ENCODE results near the gene GPR183. TPM values are rescaled to one million over a fixed set of nuclear protein-coding genes. Genes with fewer than 3 reads are reported as not detected.

GPR183 gene
- polyA plus RNA-seq, 10 donors: 1.3 to 6.7 (median 2.5) TPM

DNA sequence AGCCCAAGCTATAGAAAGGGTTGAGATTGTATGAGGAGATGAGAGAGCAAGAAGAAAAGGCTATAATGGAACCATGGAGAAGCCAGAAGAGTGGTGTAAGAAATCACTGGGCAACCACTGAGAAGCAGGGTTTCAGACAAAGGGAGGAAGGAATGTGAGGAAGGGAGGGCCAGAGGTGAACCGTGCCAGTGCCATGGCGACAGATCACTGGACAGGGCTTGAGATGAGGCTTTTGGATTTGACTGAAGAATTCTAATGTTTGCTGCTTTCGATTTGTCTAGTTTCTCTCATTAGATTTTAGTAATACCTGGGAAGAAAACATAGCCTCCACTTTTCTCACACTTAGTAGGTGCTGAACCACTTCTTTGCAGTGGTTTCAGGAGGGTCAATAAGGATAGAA is 6.3 kb upstream of the GPR183 start:
- no peak for DNase-seq

DNA sequence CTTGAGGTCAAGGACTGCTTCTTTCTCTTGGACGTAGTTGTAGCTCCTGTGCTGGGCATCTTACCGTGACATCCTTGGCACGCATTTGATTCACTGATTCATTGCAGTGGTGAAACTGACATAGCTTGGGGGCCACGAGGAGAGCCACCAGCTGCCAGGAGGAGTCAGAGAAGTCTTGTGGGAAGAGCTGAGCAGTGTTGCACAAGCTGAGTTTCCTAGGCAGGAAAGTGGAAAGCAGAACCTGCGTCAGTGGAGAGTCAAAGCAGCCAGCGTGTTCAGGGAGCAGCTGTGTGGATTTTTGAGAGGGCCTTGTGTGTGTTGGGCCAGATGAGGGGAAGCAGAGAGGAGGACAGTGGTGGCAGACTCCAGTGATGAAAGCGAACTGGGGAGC is 5.3 kb upstream of the GPR183 start:
- DNase-seq: peak; percentile 57 to 68 (median 60)

DNA sequence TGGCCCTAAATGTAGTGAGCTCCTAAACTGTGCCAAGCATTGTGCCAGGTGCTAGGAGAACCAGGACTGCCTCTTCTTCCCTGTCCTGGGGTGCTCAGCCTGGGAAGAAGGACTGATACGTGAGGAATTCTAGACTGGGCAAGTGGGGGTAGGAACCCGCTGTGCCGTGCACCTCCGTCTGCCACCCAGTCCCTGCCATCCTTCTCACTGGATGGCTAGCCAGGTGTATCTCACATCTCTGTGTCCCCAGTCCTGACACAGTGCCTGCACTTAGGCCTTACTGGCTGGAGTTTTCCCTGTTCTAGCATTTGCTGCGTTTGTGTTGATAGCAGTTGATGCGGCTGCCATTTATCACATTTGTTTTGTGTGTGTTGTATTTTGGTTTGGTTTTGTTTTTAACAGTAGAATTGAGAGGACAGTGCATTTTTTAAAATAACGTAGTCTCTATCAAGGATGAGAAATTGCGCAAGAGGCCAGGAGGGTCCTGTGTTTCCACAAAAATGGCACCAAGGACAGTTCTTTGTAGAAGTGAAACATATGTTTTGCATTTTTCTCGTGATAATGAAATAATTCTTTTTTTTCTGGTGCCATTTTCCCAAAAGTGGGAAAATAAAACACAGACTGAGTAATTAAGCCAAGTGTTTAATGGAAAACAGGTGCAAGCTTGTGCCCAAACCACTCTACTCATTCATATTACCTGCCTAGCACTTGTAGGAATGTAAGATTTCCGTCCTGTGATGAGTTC is 4.7 kb upstream of the GPR183 start:
- DNase-seq: no peak

DNA sequence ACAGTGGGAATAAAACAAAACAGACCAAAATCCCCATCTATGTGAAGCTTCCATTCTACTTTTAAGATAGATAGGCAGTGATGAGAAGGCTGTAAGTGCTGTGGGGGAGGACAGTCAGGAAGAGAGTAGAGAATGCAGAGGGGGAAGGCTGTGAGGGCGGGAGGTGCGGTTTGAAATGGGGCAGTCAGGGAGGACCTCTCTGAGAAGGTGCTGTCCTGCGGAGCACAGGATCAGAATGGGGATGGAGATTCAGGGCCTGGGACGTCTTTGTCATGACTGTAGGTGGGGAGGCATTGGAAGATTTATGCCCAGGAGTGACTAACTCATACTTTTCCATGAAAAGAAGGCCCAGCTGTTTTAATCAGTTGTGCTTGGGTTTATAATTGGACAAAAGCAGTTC is 3.9 kb upstream of the GPR183 start:
- no peak for DNase-seq

DNA sequence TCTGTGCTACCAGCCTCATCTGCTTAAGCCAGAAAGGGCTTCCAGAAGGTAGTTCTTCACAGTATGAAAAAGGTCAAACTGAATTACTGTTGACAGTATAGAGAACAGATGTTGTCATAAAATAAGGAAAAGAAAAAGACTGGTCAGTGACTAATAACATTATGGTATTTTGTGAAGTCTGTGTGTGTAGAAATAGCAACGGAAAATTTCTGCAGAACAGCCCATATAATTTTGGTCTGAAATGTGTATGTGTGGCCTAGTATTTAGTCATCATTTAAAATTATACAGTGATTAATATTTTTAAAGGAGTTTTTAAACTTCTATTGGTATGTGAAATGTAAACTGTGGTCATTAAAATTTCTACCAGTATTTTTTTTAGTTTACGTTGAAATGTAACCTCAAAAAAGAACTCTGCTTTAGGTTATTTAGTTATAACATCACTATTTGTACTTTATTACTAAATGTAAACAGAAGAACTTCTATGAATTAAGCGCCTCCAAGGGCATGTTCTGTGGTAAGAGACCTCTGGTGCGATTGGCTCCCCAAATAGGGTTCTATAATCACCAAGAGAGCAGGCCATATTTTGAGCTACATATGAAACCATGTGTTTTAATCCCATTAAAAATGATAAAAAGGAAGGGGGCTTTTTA is 3.3 kb upstream of the GPR183 start:
- peak in 1 of 3 donors; percentile 73 for DNase-seq

DNA sequence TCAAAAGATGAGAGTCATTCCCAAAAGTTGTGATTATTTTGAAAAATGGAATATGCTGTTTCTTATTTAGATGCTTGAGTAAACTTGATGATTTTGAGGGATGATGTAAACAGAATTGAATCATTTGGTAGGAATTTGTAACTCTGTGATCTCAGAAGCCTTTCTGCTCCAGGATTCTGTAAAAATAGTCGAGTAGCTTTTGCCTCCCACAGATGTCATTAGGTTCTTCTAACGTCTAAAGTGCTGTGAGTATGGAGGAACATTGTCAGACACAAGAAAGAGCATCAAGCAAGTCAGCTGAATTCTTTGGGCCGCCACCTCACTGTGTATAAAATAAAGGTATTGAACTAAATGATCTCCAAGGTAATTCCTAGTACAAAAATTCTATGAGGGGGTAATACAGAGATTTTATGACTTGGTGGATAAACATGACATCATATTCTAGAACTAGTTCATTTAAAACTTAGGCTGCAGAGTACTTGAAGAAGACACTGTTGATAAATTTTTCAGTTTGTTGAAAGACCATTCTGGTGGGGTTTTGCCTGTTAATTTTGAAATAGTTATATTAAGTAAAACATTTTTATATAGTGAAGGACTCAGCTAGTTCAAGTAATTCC is 1.4 kb upstream of the GPR183 start:
- DNase-seq: no peak

DNA sequence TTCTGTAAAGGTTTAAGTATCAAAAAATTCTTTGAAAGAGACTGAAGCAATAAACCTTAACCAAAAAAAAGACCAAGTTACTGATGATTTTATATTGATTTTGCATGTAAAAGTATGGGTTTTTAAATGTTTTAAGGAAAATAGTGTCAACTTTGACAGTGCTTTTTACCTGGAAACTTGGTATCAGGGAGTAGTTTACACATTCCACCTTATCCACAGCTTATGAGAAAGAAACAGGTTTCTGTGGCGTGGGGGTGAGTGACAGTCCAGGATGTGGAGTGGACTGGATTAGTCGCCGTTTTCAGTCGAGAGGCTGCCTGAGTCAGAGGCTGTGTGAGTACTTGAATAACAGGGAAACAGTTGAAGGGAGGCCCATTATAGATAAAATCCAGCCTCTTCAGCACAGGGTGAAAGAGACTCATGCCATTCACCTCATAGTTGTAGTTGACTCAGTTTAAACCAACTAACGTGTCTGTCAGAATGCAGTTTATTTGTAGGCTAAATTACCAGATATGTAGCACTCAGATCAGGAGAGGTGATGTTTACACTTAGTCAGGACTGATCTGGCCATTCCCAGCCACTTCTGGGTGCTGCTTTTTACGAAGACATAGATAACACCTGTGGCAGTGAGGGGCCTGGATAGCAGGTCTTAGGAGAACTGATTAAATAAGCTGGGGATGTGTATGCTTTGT is 595 bp upstream of the GPR183 start:
- no peak for DNase-seq

DNA sequence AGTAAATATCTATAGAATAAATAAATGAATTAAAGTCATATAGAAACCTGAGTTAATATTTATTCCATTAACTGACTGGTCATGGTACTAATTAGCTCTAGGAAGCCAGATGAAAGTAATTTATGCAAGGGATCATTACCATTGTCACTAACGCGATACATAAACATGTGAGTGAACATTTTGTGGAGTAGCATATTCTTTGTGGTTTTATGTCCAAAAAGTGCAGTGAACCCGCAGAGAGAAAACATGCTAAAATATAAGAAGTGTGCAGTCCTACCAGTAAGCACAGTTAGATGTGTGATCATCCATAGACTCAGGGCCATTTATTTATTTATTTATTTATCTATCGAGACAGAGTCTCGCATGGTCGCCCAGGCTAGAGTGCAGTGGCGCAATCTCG is 1.6 kb downstream of the GPR183 start:
- DNase-seq: no peak

DNA sequence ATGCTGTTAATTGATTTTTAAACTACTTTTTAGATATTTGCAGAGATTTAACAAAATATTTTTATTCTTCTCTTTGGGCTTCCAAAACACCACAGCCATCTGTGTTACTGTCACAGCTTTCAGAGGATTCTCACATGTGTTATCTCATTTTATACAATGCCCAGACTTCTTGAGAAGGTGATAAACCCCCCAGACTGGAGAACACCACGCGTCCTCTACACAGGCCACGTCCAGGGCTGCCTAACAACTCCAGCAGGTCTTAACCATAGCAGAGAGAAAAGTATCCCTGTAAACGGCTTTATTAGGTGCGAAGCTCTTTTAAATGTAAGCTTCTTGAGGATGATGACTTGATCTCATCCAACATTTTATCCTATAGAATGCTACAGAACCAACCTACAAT is 2.0 kb downstream of the GPR183 start:
- no peak for DNase-seq

DNA sequence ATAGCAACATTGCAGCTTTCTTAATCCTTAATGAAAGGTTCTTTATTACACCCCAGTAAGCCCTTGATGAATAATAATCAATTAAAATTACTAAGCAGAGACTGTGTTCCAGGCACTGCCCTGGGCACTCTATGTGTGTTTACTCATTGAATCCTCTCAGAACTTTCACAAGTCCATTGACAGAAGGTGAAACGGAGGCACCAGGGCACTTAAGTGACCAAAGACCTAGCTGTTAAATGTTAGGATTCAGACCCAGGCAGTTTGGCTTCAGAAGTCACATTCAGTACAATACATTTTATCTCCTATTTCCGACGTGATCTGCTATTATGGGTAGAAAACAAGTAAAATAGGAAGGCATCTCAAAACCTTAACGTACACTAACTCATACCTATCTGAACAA is 2.7 kb downstream of the GPR183 start:
- DNase-seq: no peak

DNA sequence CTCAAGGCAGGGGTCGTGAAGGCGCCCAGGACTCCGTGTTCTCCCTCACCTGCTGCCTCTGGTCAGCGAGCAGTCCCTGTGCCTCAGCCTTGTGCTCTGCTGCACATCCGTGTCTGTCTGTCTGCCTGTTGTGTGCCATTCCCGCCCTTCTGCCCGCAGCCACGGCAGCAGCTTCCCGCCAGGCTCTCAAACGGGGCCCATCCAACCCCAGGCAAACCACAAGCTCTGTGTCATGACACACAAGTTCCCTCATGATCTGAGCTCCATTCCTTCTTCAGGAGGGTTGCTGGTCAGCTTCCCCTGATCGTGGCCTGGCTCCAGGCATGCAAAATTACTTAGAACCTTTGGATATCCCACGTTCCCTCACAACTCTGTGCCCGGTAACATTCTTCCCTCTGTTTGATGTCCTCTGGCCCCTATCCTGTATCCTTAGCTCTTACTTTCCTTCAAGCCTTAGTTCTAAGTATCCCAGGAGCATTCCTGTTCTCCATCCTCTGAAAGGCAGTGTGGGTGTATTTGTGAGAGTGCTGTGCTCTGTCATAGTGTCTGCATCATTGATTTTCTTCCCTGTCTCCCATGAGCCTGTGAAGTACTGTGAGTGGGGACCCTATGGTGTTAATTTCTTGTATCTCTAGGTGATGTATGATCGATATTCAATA is 3.2 kb downstream of the GPR183 start:
- no peak for DNase-seq

DNA sequence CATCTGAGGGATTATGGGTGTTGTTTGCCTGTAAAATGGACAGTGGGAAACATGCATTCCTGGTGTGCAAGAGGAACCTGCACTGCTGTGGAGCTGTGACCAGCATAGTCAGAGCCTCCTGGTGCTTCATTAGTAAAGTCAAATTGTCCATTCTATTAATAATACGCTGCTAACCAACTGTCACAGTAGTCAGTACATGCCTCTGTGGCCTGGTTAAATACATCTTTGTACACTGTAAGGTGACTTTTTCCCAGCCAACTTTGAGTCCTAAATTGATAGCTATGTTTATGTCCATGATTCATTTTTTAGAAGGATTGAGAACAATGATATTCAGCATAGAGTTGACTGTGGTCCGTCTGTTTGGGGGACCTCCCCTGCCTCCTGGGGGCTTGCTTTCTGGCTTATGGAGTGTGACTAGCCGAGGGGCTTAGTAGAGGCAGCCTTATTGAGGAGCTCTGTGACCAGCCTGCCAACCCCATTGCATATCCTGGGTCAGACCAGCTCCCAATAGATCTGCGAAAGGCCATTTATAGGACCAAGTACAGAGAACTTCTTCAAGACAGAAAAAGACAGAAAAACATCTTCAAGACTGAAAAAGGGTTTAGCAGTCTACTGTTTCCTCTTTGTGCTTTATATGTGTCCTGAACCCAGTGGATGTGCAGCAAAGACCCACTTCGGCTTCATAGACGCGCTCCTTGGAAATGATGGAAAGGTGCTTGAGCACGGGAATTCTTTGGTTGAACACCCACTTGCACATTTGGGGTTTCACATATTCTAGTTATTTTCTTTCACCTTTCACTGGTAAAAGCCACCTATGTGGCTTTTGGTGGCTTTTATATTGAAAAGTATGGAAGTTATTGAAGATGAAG is 4.3 kb downstream of the GPR183 start:
- DNase-seq: no peak

DNA sequence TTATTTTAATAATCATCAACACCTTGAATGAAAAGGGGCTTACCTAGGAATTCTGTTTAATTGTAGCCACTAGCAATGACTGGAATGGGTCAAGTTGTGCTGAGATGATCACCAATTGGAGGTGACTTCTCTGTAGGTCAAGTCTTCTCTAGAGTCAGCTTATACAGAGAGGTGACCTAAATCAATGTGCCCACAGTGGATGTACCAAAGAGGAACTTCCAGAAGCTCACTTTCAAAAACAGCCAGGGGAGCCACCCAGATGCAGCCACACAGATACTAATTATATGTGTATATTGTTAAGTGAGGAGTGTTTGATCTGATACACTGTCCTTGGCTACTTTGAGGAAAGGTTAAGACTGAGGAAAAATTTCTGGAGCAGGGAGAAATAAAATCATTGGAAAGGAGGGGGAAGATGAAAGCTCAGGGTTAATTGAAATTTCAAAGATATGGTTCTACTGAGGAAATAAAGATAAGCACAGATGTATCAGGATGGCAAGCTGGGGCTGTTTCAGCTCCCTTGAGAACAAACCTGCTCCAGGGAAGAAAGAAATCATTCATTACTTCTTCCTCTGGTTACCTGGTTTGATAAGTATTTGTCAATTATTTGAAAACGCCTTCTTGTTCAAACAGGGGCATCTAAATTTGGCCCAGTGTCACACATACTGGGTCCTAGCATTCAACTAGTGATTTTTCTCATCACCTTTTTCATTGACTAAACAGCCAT is 5.1 kb downstream of the GPR183 start:
- DNase-seq: no peak

DNA sequence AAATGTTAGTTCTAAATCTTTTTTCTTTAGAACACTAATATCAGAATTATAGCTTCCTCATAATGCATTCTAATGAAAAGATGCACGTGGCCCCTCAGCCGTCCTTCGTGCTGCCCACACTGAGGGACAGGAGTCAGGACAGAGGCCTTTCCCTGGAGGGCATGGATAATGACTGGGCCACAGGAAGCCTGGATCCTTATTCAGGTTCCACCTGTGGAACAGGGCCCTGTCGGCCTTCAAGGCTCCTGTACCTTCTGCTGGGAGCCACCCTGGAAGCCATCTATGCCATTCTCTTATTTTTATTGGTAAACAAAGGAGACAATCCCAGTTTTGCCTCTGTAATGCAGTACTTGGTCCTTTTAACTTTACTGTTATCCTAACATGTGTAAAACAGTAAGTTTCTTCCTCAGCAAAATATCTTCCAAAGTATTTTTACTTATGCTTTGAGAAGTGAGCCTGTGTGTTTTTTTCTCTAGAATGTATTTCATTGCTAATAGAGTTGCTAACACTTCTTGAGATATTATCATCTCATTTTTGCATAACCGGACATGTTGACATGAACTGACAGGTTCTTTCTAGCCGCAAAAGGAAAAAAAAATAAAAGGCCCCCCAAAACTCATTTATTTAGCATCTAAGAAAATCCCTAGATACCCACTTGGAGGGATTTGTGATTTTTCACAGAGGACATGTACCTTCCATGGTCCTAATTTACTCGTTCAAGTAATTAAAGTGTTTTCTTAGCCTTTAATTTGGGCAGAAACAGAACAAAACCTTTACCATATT is 6.0 kb downstream of the GPR183 start:
- no peak for DNase-seq

DNA sequence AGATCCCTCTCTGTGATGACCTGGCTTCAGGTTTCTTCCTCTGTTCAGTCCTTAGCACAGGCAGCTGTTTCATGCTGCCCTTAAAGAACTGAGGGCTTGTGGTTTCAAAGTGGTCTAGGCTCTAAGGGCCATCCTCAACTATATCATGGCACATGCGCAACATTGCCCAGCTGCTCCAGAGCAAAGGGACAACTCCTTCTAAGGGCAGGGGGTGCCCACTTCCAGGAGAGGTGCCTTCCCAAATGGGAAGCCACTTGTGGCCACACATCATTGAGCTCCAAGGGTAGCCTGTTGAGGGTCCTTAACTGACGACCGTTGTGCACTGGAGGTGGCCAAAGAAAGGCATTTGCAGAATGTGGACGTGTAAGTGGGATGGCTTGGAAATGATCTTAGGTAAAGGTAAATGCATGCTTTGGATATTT is 7.3 kb downstream of the GPR183 start:
- DNase-seq: no peak

DNA sequence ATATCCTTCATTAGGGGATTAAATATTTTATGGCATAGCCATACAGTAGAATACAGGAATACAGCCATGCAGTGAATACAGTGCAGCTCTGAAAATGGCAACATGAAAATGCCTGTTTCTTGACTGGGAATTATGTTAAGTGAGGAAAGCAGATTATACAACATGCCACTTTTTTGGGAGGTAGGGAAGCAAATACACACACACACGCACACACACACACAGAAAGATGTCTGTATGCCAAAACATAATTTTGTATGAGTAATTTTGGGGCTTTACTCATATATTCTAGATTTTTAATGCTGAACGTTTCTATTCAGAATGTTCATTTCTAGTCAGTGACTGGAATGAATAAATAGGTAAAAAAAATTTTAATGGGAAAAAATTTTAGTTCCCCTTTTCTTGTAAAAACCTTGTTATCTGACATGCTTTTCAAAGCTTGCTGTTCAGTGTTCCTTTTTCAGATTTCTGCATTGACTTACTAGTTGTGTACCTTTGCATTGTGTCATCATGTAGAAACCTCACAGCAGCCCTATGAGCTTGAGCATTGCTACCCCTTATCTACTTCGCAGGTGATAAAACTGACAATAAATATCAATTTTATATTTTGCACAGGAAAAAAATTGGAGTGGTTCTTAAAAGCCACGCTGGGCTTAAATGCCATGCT is 7.8 kb downstream of the GPR183 start:
- no peak for DNase-seq

DNA sequence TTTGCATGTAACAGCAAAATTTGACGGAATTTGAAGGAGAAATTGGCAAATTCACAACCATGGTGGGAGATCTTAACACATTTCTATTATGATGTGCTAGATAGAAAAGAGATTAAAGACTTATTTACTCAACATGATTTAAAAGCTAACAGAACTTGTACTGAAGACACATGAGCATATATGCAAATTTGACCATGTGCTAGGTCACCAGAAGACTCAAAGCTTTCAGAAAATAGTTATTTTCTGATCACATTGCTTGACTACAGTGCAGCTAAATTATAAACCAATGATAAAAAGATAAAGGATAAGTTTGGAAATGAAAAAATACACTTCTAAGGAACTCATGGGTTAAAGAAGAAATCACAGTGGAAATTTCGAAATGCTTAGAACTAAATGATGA is 9.1 kb downstream of the GPR183 start:
- no peak for DNase-seq

DNA sequence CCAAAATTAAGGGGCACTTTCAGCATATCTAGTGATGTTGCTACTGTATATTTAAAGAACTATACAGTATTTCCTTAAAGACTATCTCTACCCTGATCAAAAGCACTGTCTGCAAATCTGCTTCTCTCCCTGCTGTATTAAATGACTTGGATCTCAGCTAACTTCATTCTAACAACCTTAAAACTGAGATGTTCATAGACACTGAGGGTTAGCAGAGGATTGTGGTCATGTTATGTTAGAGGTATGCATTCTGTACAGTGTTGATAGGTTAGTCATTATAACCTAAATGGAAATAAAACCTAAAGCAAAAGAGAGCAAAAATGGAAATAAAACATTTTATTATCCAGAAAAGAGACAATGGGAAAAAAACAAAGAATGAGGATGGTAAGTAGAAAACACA is 9.9 kb downstream of the GPR183 start:
- DNase-seq: no peak

DNA sequence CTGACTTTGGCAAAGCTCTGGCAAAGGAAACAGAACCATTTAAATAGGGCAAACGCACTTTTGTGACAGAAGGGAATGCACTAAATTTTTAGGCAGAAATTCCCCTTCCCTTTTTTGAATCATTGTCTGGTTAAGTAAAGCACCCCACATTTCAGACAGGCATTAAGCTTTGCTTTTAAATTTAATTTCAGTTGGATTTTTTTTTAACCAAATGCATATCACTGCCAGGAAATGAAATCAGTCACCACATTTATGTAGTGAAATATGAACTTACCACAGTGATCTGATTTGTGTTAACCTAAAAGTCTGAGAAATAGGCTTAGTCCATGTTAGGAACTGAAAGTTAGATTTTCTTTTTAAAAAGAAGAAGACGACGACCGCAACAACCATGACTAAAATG is 10.8 kb downstream of the GPR183 start:
- DNase-seq: no peak

Measured in muscle of back (tissue), 11 donors.